ENCODE data around the gene PCDH15. TPM values are rescaled to one million over a fixed set of nuclear protein-coding genes. Genes with fewer than 3 reads are reported as not detected.

The PCDH15 gene
- total RNA-seq, 4 donors from 2014 or later, result not detected

DNA sequence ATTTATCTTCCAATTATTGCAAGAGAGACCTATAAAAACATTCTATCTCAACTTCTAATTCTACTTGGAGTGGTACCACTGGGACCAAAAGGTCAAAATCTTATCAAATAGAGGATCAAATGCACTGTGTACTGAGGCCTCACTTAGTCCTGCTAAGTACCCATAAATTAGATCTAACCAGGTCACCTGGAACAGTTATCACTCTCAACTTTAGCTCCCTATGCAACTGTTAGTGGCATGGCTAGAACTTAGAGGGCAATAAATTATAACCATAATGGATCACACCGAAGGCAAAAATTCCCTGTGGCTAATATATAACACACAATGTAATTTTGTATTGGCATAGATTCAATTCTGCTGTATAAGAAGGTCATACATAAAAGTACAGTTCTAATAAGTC lies 428.9 kb downstream of the PCDH15 start:
- DNase-seq, result no peak
- TF ChIP-seq CTCF (IDR thresholded peaks at IDR 0.05) (no peak), POLR2A (IDR thresholded peaks at IDR 0.05) (no peak)

DNA sequence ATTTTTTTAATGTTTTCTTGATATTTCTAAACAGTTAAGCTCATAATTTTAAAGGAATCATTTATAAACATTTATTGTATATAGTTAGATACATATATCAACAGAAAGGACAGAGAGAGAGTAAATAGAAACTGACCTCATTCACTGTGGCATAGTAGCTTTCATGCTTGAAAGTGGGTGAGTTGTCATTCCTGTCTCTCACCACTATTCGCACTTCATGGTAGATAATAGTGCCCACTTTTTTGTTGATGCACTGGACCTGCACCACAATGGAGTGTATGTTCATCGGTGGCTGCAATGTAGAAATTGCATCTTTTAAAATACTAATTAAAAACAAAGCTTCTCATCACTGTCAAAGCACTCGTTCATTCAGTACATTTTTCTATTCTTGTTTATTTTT lies 432.0 kb downstream of the PCDH15 start:
- Histone ChIP-seq H3K4me3 (no peak overlapping the region), H3K4me1 (no peaks in the 10 kb centered on the region), H3K27ac (no peak overlapping the region), H3K27me3 (no peaks in the 10 kb centered on the region), H3K9me3 (no peaks in the 10 kb centered on the region), H3K36me3 (no peaks in the 10 kb centered on the region)
- no peak for DNase-seq
- no peak for TF ChIP-seq CTCF (IDR thresholded peaks at IDR 0.05)
- TF ChIP-seq POLR2A (IDR thresholded peaks at IDR 0.05), result no peak

More for the DNA sequence above, 428.9 kb downstream of the PCDH15 start:
- H3K27me3 ChIP-seq, result no peaks in the 10 kb centered on the region
- no peaks in the 10 kb centered on the region for H3K4me1 ChIP-seq
- H3K4me3 ChIP-seq, result no peak overlapping the region
- no peaks in the 10 kb centered on the region for H3K36me3 ChIP-seq
- no peak overlapping the region for H3K27ac ChIP-seq
- no peaks in the 10 kb centered on the region for H3K9me3 ChIP-seq

GRCh38 chr10:54363390-54363789 lies 437.6 kb downstream of the PCDH15 start:
- no peak for DNase-seq
- Histone ChIP-seq H3K9me3 (no peaks in the 10 kb centered on the region), H3K27me3 (no peaks in the 10 kb centered on the region), H3K4me3 (no peak overlapping the region), H3K36me3 (no peaks in the 10 kb centered on the region), H3K27ac (no peak overlapping the region), H3K4me1 (no peaks in the 10 kb centered on the region)
- TF ChIP-seq CTCF (IDR thresholded peaks at IDR 0.05), result no peak
- no peak for TF ChIP-seq POLR2A (IDR thresholded peaks at IDR 0.05)

GRCh38 chr10:54342058-54342457 lies 459.0 kb downstream of the PCDH15 start:
- TF ChIP-seq CTCF (IDR thresholded peaks at IDR 0.05) (no peak), POLR2A (IDR thresholded peaks at IDR 0.05) (no peak)
- Histone ChIP-seq H3K4me1 (no peaks in the 10 kb centered on the region), H3K4me3 (no peak overlapping the region), H3K27ac (no peak overlapping the region), H3K27me3 (no peaks in the 10 kb centered on the region), H3K9me3 (peaks cover 0 to 3% (median 0%) of the 10 kb centered on the region in 4 donors), H3K36me3 (no peaks in the 10 kb centered on the region)
- DNase-seq, result no peak

GRCh38 chr10:54335296-54335695 lies 465.7 kb downstream of the PCDH15 start:
- no peak overlapping the region for H3K4me3 ChIP-seq
- H3K4me1 ChIP-seq, result no peaks in the 10 kb centered on the region
- H3K27ac ChIP-seq, result no peak overlapping the region
- peaks cover 0 to 3% (median 0%) of the 10 kb centered on the region in 4 donors for H3K9me3 ChIP-seq
- DNase-seq, result no peak
- TF ChIP-seq CTCF (IDR thresholded peaks at IDR 0.05) (no peak), POLR2A (IDR thresholded peaks at IDR 0.05) (no peak)
- H3K36me3 ChIP-seq, result no peaks in the 10 kb centered on the region
- H3K27me3 ChIP-seq, result no peaks in the 10 kb centered on the region

DNA sequence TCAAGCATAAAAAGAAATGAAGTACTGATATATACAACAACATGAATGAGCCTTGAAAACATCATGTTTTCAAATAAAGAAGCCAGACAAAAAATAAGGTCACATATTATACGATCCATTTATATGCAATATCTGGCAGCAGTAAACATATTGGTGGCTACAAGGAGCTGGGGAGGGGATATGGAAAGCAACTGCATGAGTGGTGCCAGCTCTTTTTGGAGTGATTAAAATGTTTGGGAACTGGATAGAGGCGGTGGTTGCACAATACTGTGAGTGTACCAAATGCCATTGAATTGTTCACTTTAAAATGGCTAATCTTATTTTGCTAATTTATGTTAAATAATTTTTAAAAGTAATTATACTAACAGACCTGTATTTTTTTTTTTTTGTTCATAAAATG lies 481.7 kb downstream of the PCDH15 start:
- Histone ChIP-seq H3K27me3 (no peaks in the 10 kb centered on the region), H3K36me3 (no peaks in the 10 kb centered on the region), H3K9me3 (no peaks in the 10 kb centered on the region), H3K4me1 (no peaks in the 10 kb centered on the region), H3K27ac (no peak overlapping the region), H3K4me3 (no peak overlapping the region)
- TF ChIP-seq CTCF (IDR thresholded peaks at IDR 0.05) (no peak), POLR2A (IDR thresholded peaks at IDR 0.05) (no peak)
- no peak for DNase-seq
